ENCODE data around the gene HDLBP. TPM values are rescaled to one million over a fixed set of nuclear protein-coding genes. Genes with fewer than 3 reads are reported as not detected.

HDLBP gene
- total and polyA plus RNA-seq, 8 donors, result 273 to 996 (median 749) TPM

GRCh38 chr2:241275504-241275903, 40.0 kb downstream of the HDLBP start:
- no peaks in the 10 kb centered on the region for H3K27me3 ChIP-seq
- no peak overlapping the region for H3K27ac ChIP-seq
- intact Hi-C loops (cut with DNase I), result no loop called here
- H3K4me3 ChIP-seq, result no peak overlapping the region
- 98 to 100% methylated on average over 1 of the region's 1 CpG for WGBS, 2 donors
- DNase-seq (no peak), FAIRE-seq (no peak), ATAC-seq (no peak)
- H3K36me3 ChIP-seq, result no peaks in the 10 kb centered on the region
- no peak for TF ChIP-seq CTCF (IDR thresholded peaks at IDR 0.05)
- H3K9me3 ChIP-seq, result no peaks in the 10 kb centered on the region
- peaks cover 7 to 10% (median 8%) of the 10 kb centered on the region in 3 donors for H3K4me1 ChIP-seq

GRCh38 chr2:241274127-241274526, 41.3 kb downstream of the HDLBP start:
- intact Hi-C loops (cut with DNase I), result no loop called here
- DNase-seq, result peak in 2 of 6 donors; percentile 38 to 50
- Histone ChIP-seq H3K4me1 (peaks cover 6 to 21% (median 21%) of the 10 kb centered on the region in 3 donors), H3K27me3 (no peaks in the 10 kb centered on the region), H3K9me3 (no peaks in the 10 kb centered on the region), H3K27ac (peak overlapping the region in 2 of 4 donors; percentile 94 to 97), H3K36me3 (no peaks in the 10 kb centered on the region), H3K4me3 (peak overlapping the region in 1 of 4 donors; percentile 94)
- no peak for FAIRE-seq
- ATAC-seq, result peak in 3 of 4 donors; percentile 15 to 40 (median 38)
- WGBS, 2 donors, result 32 to 34% methylated on average over 5 of the region's 5 CpGs
- no peak for TF ChIP-seq CTCF (IDR thresholded peaks at IDR 0.05)

- no peak for FAIRE-seq
- ATAC-seq, result peak; percentile 3 to 13 (median 8)
- no peaks in the 10 kb centered on the region for H3K36me3 ChIP-seq
- intact Hi-C loops (cut with DNase I), result no loop called here
- DNase-seq, result no peak
- peaks cover 12 to 27% (median 19%) of the 10 kb centered on the region in 3 donors for H3K4me1 ChIP-seq
- H3K4me3 ChIP-seq, result peak overlapping the region; percentile 74 to 95 (median 94)
- H3K27me3 ChIP-seq, result no peaks in the 10 kb centered on the region
- WGBS, 2 donors, result 31 to 33% methylated on average over 21 of the region's 21 CpGs
- peak overlapping the region; percentile 91 to 97 (median 94) for H3K27ac ChIP-seq
- H3K9me3 ChIP-seq, result no peaks in the 10 kb centered on the region
- TF ChIP-seq CTCF (IDR thresholded peaks at IDR 0.05), result no peak
Observed at GRCh38 chr2:241273210-241274020, 42.1 kb downstream of the HDLBP start.

GRCh38 chr2:241272303-241273209, 42.9 kb downstream of the HDLBP start:
- Histone ChIP-seq H3K4me1 (peaks cover 12 to 29% (median 21%) of the 10 kb centered on the region in 3 donors), H3K27me3 (no peaks in the 10 kb centered on the region), H3K9me3 (no peaks in the 10 kb centered on the region), H3K27ac (peak overlapping the region; percentile 91 to 97 (median 94)), H3K4me3 (peak overlapping the region; percentile 74 to 95 (median 94)), H3K36me3 (no peaks in the 10 kb centered on the region)
- ATAC-seq, result peak; percentile 56 to 69 (median 60)
- peak; percentile 57 to 87 (median 70) for DNase-seq
- intact Hi-C loops (cut with DNase I), result no loop called here
- FAIRE-seq, result no peak
- TF ChIP-seq CTCF (IDR thresholded peaks at IDR 0.05), result no peak
- 1% methylated on average over 75 to 102 of the region's 102 CpGs for WGBS, 2 donors

All from pancreas (tissue), 10 donors.